RWPE2 (cell line): ENCODE measurements around the gene COLEC12.

Experiments
- ATAC-seq: fragments of 200-7000 bp; cut with Tn5 transposase; 3 replicates; pipeline ENCODE4 v1.9.1; 2021; ENCODE audit warnings: low read depth
- DNase-seq: peaks from one replicate; pipeline ENCODE4 v3.0.0-alpha.2; 2020; ENCODE audit warnings: low spot score
- H3K27ac ChIP-seq: fragments of 450-650 bp; 2 replicates; pipeline ENCODE4 v1.5.1; 2017; ENCODE audit warnings: mild to moderate bottlenecking; ENCODE audit not compliant: poor library complexity, severe bottlenecking
- H3K27me3 ChIP-seq: fragments of 250-450 bp; sonication (Bioruptor Pico); 2 replicates; pipeline ENCODE4 v1.5.1; 2021; ENCODE audit warnings: mild to moderate bottlenecking, moderate library complexity; ENCODE audit not compliant: insufficient read depth, poor library complexity, severe bottlenecking
- H3K36me3 ChIP-seq: fragments of 250-450 bp; sonication (Bioruptor Pico); 2 replicates; pipeline ENCODE4 v1.5.1; 2020; ENCODE audit warnings: low read depth, mild to moderate bottlenecking, moderate library complexity
- H3K4me1 ChIP-seq: fragments of 250-450 bp; sonication (Bioruptor Pico); 2 replicates; pipeline ENCODE4 v1.5.1; 2021; ENCODE audit warnings: mild to moderate bottlenecking, moderate library complexity; ENCODE audit not compliant: insufficient read depth, poor library complexity, severe bottlenecking
- H3K4me3 ChIP-seq: fragments of 250-450 bp; sonication (Bioruptor Pico); 2 replicates; pipeline ENCODE4 v1.5.1; 2021; ENCODE audit warnings: mild to moderate bottlenecking, moderate library complexity; ENCODE audit not compliant: severe bottlenecking
- H3K9me3 ChIP-seq: fragments of 250-450 bp; sonication (Bioruptor Pico); 2 replicates; pipeline ENCODE4 v1.5.1; 2021; ENCODE audit warnings: mild to moderate bottlenecking, moderate library complexity; ENCODE audit not compliant: severe bottlenecking
- CTCF ChIP-seq: fragments of 450-650 bp; IDR thresholded peaks from one replicate; pipeline ENCODE4 v1.5.1; 2017; ENCODE audit warnings: mild to moderate bottlenecking, moderate library complexity; ENCODE audit not compliant: poor library complexity, severe bottlenecking

COLEC12 gene

GRCh38 chr18:438571-438970 is 61.9 kb downstream of the COLEC12 start:
- H3K27me3 ChIP-seq, result no peaks in the 10 kb centered on the region
- no peaks in the 10 kb centered on the region for H3K36me3 ChIP-seq
- H3K9me3 ChIP-seq, result no peaks in the 10 kb centered on the region
- no peaks in the 10 kb centered on the region for H3K4me1 ChIP-seq
- no peak for DNase-seq
- no peak overlapping the region for H3K27ac ChIP-seq
- H3K4me3 ChIP-seq, result no peak overlapping the region
- TF ChIP-seq CTCF, result no peak
- ATAC-seq, result no peak

DNA sequence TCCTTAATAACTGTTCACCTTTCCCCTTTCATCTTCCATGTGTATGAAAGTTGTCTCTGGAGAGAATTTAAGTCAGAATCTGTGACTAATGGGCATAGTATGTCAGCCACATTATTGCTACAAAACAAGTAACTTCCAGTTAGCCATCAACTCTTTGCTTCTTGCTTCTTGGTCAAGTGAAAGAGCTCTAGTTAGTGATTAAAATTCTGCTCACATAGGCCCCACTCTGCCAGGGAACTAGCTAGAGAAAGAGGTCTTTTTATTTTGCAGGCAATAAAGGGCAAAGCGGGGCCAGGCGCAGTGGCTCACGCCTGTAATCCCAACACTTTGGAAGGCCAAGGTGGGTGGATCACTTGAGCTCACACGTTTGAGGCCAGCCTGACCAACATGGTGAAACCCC is 64.6 kb downstream of the COLEC12 start:
- TF ChIP-seq CTCF, result no peak
- no peaks in the 10 kb centered on the region for H3K27me3 ChIP-seq
- no peak overlapping the region for H3K27ac ChIP-seq
- no peak for ATAC-seq
- H3K4me3 ChIP-seq, result no peak overlapping the region
- DNase-seq, result no peak
- H3K9me3 ChIP-seq, result no peaks in the 10 kb centered on the region
- no peaks in the 10 kb centered on the region for H3K36me3 ChIP-seq
- H3K4me1 ChIP-seq, result no peaks in the 10 kb centered on the region

GRCh38 chr18:434410-434809 is 66.1 kb downstream of the COLEC12 start:
- Histone ChIP-seq H3K27me3 (no peaks in the 10 kb centered on the region), H3K4me1 (no peaks in the 10 kb centered on the region), H3K27ac (no peak overlapping the region), H3K4me3 (no peak overlapping the region), H3K36me3 (no peaks in the 10 kb centered on the region), H3K9me3 (no peaks in the 10 kb centered on the region)
- DNase-seq, result no peak
- TF ChIP-seq CTCF, result no peak
- no peak for ATAC-seq

- no peaks in the 10 kb centered on the region for H3K4me1 ChIP-seq
- no peak for ATAC-seq
- DNase-seq, result no peak
Measured at GRCh38 chr18:433960-434359, 66.5 kb downstream of the COLEC12 start.

GRCh38 chr18:433298-433697 is 67.2 kb downstream of the COLEC12 start:
- Histone ChIP-seq H3K27me3 (no peaks in the 10 kb centered on the region), H3K4me1 (no peaks in the 10 kb centered on the region)
- TF ChIP-seq CTCF, result no peak

More at GRCh38 chr18:433960-434359, 66.5 kb downstream of the COLEC12 start:
- H3K27me3 ChIP-seq, result no peaks in the 10 kb centered on the region
- H3K4me3 ChIP-seq, result no peak overlapping the region
- no peak overlapping the region for H3K27ac ChIP-seq
- H3K36me3 ChIP-seq, result no peaks in the 10 kb centered on the region
- H3K9me3 ChIP-seq, result no peaks in the 10 kb centered on the region
- TF ChIP-seq CTCF, result no peak

More at GRCh38 chr18:433298-433697, 67.2 kb downstream of the COLEC12 start:
- no peak overlapping the region for H3K4me3 ChIP-seq
- H3K27ac ChIP-seq, result no peak overlapping the region
- no peaks in the 10 kb centered on the region for H3K36me3 ChIP-seq
- H3K9me3 ChIP-seq, result no peaks in the 10 kb centered on the region
- ATAC-seq (no peak), DNase-seq (no peak)
